ENCODE data around the gene QRICH1.

The QRICH1 gene

GRCh38 chr3:49093853-49094767 is at the start of gene QRICH1:
TSS of gene QRICH1 (minus strand) at chr3:49094071. CDS start at chr3:49077017, 17,054 bp downstream.
- peak; percentile 84 for DNase-seq

- no peak for DNase-seq
Observed at GRCh38 chr3:49140080-49140479, 46.2 kb upstream of the QRICH1 start.

- no peak for DNase-seq
Observed at GRCh38 chr3:49135499-49135898, 41.6 kb upstream of the QRICH1 start.

- DNase-seq = no peak
Observed at GRCh38 chr3:49134471-49135265, 40.8 kb upstream of the QRICH1 start.

GRCh38 chr3:49133226-49133951 is 39.5 kb upstream of the QRICH1 start:
- DNase-seq = peak; percentile 29

- DNase-seq = no peak
Observed at GRCh38 chr3:49132437-49133225, 38.8 kb upstream of the QRICH1 start, which contains the start of gene LAMB2. TSS of gene LAMB2 (minus strand) at chr3:49133050. CDS start at chr3:49132867, 183 bp downstream.

- DNase-seq = no peak
Observed at GRCh38 chr3:49132073-49132436, 38.2 kb upstream of the QRICH1 start.

- DNase-seq = no peak
Observed at GRCh38 chr3:49131576-49131975, 37.7 kb upstream of the QRICH1 start.

GRCh38 chr3:49131040-49131439 is 37.2 kb upstream of the QRICH1 start:
- no peak for DNase-seq

- DNase-seq = no peak
Observed at GRCh38 chr3:49124991-49125670, 31.3 kb upstream of the QRICH1 start.

- no peak for DNase-seq
Observed at GRCh38 chr3:49124203-49124602, 30.3 kb upstream of the QRICH1 start.

- no peak for DNase-seq
Observed at GRCh38 chr3:49123687-49124086, 29.8 kb upstream of the QRICH1 start.

GRCh38 chr3:49122886-49123545 is 29.1 kb upstream of the QRICH1 start:
- no peak for DNase-seq

- DNase-seq = no peak
Observed at GRCh38 chr3:49122451-49122850, 28.6 kb upstream of the QRICH1 start.

GRCh38 chr3:49122022-49122421 is 28.2 kb upstream of the QRICH1 start:
- no peak for DNase-seq

- DNase-seq = no peak
Observed at GRCh38 chr3:49121132-49121736, 27.4 kb upstream of the QRICH1 start.

- peak; percentile 64 for DNase-seq
Observed at GRCh38 chr3:49120438-49121131, 26.7 kb upstream of the QRICH1 start, which contains the start of gene USP19. TSS of gene USP19 (minus strand) at chr3:49120823. CDS start at chr3:49119145, 1,678 bp downstream.

- no peak for DNase-seq
Observed at GRCh38 chr3:49120096-49120437, 26.2 kb upstream of the QRICH1 start.

GRCh38 chr3:49119439-49119838 is 25.6 kb upstream of the QRICH1 start:
- DNase-seq = no peak

GRCh38 chr3:49119036-49119435 is 25.2 kb upstream of the QRICH1 start:
- no peak for DNase-seq

Measured in NCI-H774 (cell line).